Urinary bladder (tissue), 4 donors: Measurements from ENCODE around the gene NPBWR2. TPM values are rescaled to one million over a fixed set of nuclear protein-coding genes. Genes with fewer than 3 reads are reported as not detected.

Experiments used
- DNase-seq: peaks from one replicate; pipeline ENCODE4 v3.0.0-alpha.2; 2015; ENCODE audit errors: extremely low spot score
- H3K27ac ChIP-seq: one replicate; pipeline ENCODE4 v1.5.1; 2013; ENCODE audit warnings: low read depth, mild to moderate bottlenecking, moderate library complexity
- H3K36me3 ChIP-seq: one replicate; pipeline ENCODE4 v1.6.1; 2013; ENCODE audit warnings: mild to moderate bottlenecking, moderate library complexity; ENCODE audit not compliant: insufficient read depth
- H3K4me1 ChIP-seq: one replicate; pipeline ENCODE4 v1.6.1; 2013; ENCODE audit warnings: mild to moderate bottlenecking, moderate library complexity; ENCODE audit not compliant: insufficient read depth
- H3K4me3 ChIP-seq: one replicate; pipeline ENCODE4 v1.5.1; 2013; ENCODE audit warnings: low read depth, low read length
- WGBS: extraction: QIAGEN DNeasy Blood & Tissue Kit; methylation state at CpG from one replicate; pipeline ENCODE4 v1.1.7; 2013; 5-methylcytosine and 5-hydroxymethylcytosine counted together
- polyA plus RNA-seq: library from polyadenylated mRNA; stranded (reverse); fragments of 200-250 nt; gene quantifications from one replicate; pipeline ENCODE4 v1.2.3, GENCODE V29; 2013
- total RNA-seq: library from RNA; depleted of rRNA; stranded (reverse); fragments of >200 nt; gene quantifications from one replicate; pipeline ENCODE4 v1.2.3, GENCODE V29; 2014
- donor health status: healthy with polysubstance abuse.
- donor health status: healthy.

The NPBWR2 gene
- total and polyA plus RNA-seq, 2 donors = not detected

DNA sequence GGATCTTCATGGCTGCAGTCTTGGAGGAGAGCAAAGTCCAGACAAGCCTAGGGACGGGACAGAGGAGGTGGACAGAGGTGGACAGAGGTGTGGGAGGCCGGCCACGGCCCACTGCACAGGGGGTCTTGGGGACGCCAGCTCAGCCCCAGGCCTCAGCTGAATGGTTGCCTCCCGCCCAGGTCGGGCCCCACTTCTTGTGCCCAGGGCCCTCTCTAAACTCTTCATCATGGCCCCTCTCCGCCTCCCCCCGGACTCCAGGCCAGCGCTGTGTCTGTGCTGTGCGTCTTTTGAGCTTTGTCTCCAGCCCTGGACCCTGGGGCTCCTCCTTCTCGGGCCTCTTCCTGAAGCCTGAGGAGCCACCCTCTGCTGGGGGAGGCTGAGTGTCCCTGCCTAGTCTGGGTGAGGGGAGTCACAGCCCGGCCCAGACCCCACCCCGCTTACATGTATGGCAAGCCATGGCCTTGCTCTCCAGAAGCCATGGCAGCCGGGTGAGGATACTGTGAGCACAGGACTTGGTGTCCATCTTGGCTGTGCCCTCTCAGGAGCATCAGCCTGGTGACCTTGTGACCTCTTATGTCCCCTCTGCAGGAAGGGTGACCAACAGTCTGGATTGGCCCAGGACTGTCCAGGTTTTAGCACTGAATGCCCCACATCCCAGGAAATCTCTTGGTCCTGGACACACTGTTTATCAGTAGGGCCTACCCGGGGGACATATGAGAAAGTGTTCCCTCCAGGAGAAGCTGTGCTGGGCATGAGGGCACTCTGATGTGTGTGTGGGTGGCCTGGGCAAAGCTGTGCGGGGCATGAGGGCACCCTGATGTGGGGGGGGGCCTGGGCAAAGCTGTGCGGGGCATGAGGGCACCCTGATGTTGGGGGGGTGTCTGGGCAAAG lies 9.4 kb upstream of the NPBWR2 start:
- Histone ChIP-seq H3K4me1 (no peaks in the 10 kb centered on the region), H3K27ac (no peak overlapping the region), H3K36me3 (no peaks in the 10 kb centered on the region), H3K4me3 (no peak overlapping the region)
- 83% methylated on average over 17 of the region's 17 CpGs for WGBS
- DNase-seq = no peak

DNA sequence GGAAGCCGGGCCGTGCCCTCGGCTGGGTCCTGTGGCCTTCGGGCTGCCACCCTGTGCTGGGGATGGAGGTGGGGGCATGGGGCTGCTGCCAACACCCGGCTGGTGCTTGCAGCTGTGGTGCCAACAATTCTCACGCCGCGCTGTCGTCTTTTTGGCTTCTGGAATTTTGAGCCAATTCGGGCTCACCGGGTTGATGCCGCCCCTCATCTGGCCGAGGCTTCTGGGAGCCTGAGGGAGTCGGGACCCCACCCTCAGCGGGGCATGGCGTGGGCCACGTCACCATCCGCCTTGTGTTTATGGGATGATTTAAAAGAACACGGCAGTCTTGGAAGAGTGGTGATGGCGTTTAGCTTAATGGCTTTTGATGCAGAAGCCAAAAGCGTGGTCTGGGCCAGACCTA lies 8.7 kb upstream of the NPBWR2 start:
- WGBS = 76% methylated on average over 21 of the region's 21 CpGs
- no peak overlapping the region for H3K4me3 ChIP-seq
- DNase-seq = no peak

DNA sequence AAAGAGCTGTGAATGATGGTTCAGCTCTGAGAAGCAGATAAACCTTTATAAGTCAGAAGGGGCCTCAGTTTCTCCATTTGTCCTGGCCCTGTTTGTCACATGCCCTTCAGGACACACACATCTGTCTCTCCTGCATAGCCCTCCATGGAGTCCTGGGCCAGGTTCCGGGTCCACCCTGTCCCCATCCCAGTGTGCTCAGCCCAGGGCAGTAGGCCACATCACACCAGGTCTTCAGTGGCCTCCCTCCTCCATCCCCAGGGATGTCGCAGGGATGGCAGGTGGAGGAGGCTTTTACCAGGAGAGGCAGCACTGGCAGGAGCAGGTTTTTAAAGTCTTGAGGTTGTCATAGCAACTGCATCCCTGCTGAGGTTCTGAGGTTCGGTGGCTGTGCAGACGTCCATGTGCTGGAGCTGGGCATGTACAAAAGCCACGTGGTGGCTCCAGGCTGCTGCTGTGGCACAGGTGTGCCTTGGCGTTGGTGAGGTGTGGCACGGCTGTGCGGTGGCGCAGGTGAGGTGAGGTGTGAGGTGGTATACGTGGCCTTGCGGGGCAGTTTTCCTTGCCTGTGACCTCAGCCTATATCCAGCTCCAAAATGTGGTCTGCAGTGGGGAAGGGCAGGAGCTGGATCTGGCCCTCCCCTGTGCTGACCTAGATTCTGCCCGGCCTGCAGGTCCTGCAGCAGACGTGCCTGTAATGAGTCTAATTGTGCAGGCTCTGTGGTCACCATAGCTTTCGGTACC lies 8.0 kb upstream of the NPBWR2 start:
- H3K4me1 ChIP-seq = no peaks in the 10 kb centered on the region
- H3K27ac ChIP-seq = no peak overlapping the region
- WGBS = 70% methylated on average over 14 of the region's 14 CpGs
- H3K36me3 ChIP-seq = no peaks in the 10 kb centered on the region
- no peak overlapping the region for H3K4me3 ChIP-seq
- no peak for DNase-seq

More for the DNA sequence above, 8.7 kb upstream of the NPBWR2 start:
- H3K36me3 ChIP-seq = no peaks in the 10 kb centered on the region
- H3K27ac ChIP-seq = no peak overlapping the region
- no peaks in the 10 kb centered on the region for H3K4me1 ChIP-seq

DNA sequence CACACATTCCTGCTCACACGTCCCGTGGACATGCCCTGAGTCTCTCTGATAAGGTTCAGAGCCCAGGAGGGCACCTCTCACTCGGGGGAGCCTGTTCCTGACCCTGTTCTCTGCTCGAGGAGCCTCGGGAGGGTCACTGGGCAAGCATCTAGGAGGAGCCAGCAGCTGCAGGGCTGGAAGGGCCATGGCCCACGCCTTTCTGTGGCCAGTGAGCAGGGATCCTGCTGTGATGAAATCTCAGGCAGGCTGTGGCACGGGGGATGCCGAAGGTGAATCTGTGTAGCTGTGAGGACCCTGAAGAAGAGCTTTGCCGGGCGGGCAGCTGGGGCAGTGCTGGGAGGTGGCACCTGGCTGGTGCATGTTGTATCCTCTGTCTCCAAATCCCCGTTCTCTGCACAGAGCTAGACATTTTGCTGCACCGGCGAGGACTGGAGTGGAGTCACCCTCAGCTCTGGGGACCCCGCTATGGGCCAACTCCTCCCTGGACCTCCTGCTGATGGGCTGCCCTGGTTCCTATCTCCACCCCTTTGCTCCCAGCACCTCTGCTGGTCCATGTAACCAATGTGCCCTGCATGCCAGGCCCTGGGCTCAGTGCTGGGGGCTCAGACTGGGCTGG lies 7.1 kb upstream of the NPBWR2 start:
- WGBS = 79% methylated on average over 14 of the region's 14 CpGs
- DNase-seq = no peak
- Histone ChIP-seq H3K4me1 (no peaks in the 10 kb centered on the region), H3K4me3 (no peak overlapping the region), H3K27ac (no peak overlapping the region), H3K36me3 (no peaks in the 10 kb centered on the region)

DNA sequence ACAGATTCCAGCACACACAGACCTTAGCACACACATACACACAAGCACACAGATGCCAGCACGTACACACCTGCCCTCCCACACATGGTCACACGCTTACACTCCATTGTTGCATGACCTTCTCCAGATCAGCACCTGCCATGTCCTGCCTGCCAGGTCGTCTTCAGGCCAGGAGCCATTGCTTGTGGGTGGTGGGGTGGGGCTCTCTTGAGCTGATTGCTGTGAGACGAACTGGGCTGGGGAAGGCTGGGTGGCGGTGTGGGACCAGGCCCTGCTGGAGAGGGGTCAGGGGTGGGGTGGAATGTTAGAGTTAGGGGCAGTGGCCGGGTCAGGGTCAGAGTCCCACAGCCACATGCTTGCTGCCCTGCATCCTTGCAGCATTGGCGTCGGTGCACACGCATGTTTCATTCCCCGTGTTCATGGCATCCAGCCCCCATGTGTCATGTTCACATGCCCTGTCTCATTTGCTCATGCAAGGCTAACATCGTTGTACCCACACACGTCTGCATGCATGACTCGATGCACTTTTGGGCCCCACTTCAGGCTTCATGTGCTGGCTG lies 6.5 kb upstream of the NPBWR2 start:
- WGBS = 80% methylated on average over 13 of the region's 13 CpGs
- DNase-seq = no peak
- no peak overlapping the region for H3K4me3 ChIP-seq

DNA sequence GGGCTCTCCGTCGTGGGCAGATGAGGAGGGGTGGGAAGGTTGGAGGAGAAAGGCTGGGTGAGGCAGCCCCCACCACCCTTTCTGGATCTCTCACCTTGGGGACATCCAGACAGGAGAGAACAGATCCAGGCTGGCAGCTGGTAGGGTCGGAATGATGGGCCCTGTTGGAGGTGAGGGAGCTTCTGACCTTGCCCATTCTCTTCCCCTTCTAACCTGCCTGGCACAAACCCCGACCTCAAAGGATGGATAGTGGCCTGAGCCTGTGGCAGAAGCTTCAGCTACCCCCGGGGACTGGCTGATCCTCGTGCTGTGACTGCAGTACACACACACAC lies 6.0 kb upstream of the NPBWR2 start:
- Histone ChIP-seq H3K36me3 (no peaks in the 10 kb centered on the region), H3K4me3 (no peak overlapping the region), H3K4me1 (no peaks in the 10 kb centered on the region), H3K27ac (no peak overlapping the region)
- no peak for DNase-seq
- WGBS = 71% methylated on average over 6 of the region's 6 CpGs

More for the DNA sequence above, 6.5 kb upstream of the NPBWR2 start:
- Histone ChIP-seq H3K4me1 (no peaks in the 10 kb centered on the region), H3K36me3 (no peaks in the 10 kb centered on the region), H3K27ac (no peak overlapping the region)

DNA sequence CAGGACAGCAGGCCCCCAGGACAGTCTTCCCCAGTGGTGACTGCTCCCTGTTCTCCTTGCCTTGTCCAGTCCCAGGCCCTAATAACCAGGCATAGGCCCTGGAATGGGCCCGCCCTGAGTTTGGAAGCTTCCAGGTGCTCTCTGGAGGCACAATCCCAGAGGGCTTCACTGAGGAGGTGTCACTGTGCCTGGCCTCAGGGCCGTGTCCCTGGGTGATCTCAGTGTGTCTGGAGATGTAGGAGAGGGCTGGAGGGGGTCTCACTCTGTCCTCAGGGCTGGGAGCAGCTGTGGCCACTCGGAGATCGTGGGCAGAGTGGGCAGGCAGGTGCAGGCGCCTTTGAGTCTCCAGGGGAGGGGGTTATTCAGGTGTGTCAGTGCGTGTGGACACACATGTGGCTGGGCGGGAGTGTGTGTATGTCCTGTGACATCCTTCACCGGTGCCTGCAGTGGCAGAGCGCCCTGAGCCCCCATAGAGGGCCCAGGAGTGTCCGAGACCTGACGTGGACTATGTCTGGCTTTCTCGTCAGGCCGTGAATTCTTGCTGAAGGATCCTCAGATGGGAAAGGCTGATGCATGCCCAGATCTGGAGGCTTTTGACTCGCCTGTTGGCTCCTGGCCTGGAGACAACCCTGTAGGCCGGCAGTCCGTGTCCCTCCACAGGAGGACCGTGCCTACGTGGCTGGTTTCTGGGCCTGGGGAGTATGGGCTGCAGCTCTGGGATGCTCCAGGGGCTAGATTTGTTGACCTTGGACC lies 5.5 kb upstream of the NPBWR2 start:
- Histone ChIP-seq H3K27ac (no peak overlapping the region), H3K4me3 (no peak overlapping the region), H3K4me1 (no peaks in the 10 kb centered on the region), H3K36me3 (no peaks in the 10 kb centered on the region)
- WGBS = 76% methylated on average over 18 of the region's 18 CpGs
- DNase-seq = no peak

DNA sequence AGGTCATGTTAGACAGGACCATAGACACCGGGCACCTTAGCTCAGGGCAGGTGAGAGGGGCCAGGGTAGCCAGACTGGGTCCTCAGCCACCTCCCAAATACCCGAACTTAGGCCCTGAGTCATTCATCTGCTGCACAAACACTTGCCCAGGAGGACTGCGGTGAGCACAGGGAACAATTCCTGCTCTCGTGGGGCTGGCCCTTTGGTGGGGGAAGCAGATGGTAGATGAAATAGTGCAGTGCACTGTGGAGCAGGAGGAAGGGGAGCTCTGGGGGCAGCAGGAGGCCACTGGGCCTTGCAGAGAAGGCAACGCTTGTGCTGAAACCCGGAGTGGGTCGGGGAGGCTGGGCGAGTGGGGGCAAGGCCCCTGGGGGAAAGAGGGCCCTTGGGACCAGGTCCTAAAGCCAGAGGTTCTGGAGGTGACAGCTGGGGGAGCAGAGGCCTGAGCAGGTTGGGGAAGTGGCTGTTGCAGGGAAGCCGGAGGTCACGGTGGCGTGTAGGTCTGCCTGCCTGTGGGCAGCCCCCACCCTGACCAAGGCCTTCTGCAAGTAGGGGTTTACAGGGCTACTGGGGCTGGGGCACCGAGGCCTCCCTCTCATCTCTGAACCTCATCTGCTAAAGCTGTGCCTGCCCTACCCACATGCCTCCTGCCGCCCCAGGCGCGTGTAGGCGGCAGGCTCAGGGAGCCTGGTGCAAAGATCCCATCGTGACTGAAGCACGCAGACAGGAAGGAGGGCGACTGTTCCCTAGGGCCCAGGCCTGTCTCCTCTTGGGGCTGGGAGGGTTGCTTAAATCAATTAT lies 4.7 kb upstream of the NPBWR2 start:
- Histone ChIP-seq H3K36me3 (no peaks in the 10 kb centered on the region), H3K27ac (no peak overlapping the region), H3K4me3 (no peak overlapping the region), H3K4me1 (no peaks in the 10 kb centered on the region)
- 80% methylated on average over 19 of the region's 19 CpGs for WGBS
- DNase-seq = no peak

DNA sequence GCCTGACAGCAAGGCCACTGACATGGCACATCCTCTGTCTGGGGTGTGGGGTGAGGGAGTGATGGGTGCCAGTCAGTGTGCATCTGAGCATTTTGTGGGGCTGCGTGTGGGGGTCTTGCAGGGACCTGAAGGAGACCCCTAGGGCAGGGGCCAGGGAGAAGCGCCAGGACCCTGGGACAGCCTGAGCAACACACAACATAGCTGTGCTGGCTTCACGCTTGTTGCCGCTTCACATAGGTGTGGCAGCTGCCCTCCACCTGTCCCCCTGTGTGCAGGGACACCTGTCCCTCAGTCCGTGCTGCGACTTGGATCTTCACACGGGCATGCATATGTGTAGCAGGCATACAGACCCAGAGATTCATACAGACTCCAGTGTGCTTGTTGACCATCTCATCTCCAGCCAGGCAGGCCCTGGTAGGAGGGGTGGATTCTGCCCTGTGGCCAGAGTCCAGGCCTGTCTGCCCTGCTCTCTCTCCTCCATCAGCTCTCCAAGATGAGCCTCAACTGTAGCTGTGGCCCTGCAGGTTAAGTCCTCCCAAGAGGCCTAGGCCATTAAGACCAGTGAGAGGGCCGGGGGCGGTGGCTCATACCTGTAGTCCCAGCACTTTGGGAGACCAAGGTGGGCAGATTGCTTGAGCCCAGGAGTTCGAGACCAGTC lies 3.2 kb upstream of the NPBWR2 start:
- WGBS = 91% methylated on average over 10 of the region's 10 CpGs
- Histone ChIP-seq H3K36me3 (no peaks in the 10 kb centered on the region), H3K27ac (no peak overlapping the region), H3K4me3 (no peak overlapping the region), H3K4me1 (no peaks in the 10 kb centered on the region)
- DNase-seq = no peak

DNA sequence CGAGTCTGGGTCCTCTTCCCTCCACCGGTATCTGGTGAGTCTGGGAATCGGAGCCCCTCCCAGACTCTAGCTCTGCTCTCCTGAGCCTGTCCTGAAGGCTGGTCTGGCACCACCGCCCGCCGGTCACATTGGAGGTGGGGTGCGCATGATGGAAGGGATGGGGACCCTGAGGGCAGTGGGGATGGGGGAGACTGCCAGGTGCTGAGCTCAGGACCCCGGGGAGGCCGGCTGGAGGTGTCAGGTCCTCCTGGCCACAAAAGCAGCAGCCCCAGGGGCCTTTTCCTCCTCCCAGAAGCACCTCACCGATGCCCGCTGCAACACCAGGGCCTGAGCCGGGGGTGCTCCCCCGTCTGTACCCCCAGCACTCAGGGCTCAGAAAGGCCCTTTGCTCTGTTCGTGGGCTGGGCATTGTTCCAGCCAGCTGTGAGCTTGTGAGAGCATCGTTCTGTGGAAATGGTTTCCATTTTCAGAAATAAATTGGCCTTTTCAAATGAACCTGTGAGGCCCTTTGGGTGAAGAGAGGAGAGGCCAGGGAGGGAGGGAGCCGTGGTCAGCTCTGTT lies 2.5 kb upstream of the NPBWR2 start:
- Histone ChIP-seq H3K36me3 (no peaks in the 10 kb centered on the region), H3K27ac (no peak overlapping the region), H3K4me1 (no peaks in the 10 kb centered on the region), H3K4me3 (no peak overlapping the region)
- 58% methylated on average over 16 of the region's 16 CpGs for WGBS
- no peak for DNase-seq

DNA sequence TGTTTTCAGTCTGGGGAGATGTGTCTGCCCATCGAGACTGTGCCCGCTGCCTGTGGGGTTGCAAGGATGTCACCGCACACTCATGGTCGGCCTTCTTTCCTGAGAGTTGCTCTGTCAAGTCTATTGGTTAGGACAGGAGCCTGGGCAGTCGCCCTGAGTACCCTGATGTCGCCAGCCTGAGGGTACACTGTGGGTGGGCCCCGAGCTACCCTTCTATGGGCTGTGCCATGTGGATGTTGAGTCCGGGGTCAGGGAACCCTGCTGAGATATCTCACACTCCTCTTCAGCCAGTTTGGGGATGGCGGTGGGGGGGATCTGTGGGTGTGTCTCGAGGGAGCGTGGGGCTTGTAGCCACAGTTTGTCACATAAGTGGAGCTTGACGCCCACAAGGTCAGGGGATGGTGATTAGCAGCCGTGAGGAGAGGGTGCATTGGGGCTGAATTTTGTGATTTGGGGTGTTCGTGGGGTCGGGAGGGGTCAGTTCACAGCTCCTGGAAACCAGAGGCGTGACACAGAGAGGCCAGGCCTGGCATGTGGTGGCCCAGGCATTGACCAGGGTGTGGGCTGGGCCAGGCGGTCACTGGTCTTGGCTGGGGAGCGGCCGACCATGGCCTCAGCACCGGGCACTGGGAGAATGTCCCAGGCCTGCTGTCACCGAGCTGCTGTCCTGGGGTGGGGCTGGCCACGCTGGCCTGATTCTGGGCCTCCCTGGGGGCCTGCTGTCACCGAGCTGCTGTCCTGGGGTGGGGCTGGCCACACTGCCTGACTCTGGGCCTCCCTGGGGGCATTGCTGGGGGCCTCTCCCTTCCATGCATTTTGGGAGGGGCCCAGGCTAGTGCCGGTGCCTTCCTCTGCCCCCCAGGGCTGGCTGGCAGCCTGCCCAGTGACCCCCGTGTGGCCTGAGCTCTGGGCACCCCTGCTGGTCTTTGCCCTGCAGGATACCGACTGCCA lies 1.6 kb upstream of the NPBWR2 start:
- no peak for DNase-seq
- Histone ChIP-seq H3K4me1 (no peaks in the 10 kb centered on the region), H3K36me3 (no peaks in the 10 kb centered on the region), H3K4me3 (no peak overlapping the region), H3K27ac (no peak overlapping the region)
- WGBS = 83% methylated on average over 26 of the region's 26 CpGs
